Measurements from ENCODE around the gene NRSN2.

DNA sequence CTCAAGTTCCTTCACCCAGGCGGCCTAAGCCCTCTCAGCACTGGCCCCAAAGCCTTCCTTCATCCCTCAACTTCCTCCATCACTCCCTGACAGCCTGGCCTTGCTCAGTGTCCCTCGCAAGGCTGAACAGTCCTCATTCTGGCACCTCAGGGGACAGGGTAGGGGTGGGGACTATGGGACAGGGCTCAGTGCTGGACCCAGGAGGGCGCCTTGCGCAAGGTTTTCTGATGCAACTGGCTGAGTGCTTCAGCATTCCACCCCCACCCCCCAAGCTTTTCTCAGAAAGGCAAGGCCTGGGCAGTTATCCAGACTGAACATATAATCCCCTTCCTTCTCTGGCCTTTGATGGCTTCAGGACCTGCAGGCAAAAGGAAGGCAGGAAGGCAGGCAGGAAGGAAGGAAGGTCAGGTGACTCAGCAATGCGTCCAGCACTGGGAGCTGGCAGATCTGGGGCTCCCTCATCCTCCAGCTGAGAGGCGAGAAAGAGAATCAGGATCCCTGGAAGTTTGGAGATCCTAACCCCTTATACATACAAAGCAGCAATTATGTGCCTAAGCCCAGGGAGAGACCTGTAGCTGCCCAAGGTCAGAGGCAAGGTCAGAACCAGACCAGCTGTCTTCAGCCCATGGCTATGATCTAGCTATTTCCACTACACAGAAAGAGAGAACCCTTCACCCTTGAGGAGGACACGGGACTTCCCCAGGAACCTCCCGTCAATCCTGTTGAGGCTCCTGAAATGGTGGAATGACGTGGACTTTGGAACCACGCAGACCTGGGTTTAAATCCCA lies 25.0 kb downstream of the NRSN2 start:
- TF ChIP-seq, protein P1, sequence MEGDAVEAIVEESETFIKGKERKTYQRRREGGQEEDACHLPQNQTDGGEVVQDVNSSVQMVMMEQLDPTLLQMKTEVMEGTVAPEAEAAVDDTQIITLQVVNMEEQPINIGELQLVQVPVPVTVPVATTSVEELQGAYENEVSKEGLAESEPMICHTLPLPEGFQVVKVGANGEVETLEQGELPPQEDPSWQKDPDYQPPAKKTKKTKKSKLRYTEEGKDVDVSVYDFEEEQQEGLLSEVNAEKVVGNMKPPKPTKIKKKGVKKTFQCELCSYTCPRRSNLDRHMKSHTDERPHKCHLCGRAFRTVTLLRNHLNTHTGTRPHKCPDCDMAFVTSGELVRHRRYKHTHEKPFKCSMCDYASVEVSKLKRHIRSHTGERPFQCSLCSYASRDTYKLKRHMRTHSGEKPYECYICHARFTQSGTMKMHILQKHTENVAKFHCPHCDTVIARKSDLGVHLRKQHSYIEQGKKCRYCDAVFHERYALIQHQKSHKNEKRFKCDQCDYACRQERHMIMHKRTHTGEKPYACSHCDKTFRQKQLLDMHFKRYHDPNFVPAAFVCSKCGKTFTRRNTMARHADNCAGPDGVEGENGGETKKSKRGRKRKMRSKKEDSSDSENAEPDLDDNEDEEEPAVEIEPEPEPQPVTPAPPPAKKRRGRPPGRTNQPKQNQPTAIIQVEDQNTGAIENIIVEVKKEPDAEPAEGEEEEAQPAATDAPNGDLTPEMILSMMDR (IDR thresholded peaks at IDR 0.05): no peak
- no peak for TF ChIP-seq POLR2A (IDR thresholded peaks at IDR 0.05)
